ENCODE results near the gene NDST4.
"Not testable (repeated sequence)": the region's sequence is repeated elsewhere in the genome, so short reads cannot be mapped to it uniquely, and the experiment has no call there.

The NDST4 gene

DNA sequence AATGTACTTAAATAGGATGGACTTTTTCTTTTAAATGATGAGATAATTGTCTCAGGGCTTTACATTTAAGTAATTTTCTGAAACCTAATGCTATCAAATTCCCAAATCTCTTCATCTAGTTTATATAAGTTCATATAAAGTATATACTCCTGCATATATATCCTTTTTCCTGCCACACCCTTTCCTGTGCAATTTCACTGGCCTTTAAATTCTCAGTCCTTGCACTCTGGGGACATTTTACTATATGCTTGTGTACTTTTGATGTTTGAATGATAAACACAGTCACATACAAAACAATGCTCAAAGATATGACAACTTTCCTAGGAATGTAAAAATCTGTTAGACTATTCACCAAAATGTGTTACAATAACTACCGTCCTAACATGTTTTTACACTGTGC is 60.1 kb downstream of the NDST4 start:
- DNase-seq = no peak

DNA sequence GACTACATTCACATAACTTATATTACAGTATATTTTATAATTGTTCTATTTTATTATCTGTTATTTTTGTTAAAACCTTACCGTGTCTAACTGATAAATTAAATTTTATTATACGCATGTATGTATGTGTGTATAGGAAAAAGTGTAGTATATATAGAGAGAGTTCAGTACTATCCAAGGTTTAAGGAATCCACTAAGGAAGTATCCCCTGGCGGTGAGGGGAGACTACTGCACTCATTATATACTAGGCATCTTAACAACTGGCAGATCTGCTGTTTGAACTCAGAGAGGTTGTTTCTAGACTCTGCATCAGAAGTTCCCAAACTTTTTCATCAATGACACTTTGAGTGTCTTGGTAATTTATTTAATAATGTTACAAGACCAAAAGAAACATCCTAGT is 70.9 kb downstream of the NDST4 start:
- DNase-seq = no peak

DNA sequence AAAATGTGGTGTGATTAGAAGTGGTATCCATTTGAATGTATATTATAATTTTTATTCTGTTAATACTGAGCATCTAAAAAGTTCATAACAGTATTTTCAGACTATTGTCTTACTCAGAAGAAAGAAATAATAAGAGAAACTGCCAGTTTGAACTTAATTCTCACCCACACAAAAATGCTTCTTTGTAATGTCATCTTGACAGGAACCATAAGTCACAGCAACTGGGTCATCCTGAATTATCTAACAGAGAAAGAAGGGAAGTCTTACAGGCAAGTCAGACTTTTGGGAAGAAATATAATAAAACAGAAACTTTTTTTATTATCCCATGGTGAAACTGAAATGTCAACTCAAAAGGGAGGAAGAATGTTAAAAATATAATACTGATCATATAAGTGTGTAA is 83.1 kb downstream of the NDST4 start:
- no peak for DNase-seq

DNA sequence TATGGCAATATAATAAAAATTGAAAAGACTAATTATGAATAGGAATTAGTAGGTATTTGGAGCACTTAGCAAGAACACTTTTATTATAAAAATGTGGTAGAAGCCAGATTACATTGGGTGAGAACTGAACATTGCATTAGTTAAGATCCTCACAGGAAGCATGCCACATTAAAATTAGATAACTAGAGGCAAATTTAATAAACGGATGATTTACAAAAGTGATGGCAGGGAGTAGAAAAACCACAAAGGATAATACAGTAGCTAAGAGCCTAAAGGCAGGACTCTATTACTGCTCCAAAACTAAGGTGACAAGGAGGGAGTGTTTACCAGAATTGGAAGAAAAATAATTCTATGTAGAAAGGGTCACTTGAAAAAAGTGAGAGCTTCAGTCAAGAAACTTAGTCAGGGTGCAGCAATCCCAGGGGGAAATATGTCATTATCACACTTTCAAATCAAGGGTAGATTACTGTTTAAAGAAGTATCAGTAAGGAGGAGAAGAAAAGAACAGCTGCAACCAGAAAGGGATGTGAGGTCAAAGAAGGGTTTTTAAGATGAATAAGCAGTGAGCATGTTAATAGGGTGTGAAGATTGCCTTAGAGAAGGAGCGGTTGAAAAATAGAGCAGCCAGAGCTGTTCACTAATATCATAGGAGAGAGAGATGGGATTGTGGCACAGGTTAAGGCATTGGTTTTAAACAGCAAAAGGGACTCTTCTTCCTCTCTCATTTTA is 84.6 kb downstream of the NDST4 start:
- no peak for DNase-seq

DNA sequence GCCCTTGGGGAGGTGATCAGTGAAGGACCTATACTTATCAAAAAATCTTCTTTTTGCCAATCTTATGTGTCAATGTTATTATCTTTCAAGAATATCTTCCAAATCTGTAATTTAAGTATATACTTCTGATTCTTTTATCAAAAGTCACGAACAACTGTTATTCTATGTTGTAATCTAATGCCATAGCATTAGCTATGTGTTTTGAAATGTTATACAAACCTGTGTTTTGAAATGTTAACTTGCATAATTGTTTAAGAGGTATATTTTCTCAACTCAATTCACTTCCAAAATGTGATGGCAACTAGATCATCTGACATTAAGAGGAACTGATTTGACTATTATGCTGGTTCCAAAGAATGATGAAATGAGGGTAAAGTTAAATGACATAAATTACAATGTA is 113.5 kb downstream of the NDST4 start:
- no peak for DNase-seq

DNA sequence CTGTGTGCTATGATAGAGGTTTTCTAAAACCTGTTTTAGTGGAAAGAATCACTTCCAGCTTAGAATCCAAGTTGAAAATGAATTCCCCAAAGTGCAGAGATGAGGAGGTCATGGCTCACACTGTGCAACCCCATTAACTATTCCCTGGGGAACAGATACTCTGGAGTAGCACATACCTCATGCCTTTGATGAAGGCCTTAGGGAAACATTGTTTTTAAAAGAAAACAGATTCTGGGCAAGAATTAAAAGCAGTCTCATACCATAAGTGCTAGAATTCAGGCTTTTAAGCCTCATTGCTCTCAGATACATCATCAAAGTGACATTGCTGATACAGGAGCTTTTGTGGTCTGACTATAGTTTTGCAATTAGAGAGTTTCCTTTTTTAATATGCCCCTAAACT is 115.1 kb downstream of the NDST4 start:
- DNase-seq = no peak

DNA sequence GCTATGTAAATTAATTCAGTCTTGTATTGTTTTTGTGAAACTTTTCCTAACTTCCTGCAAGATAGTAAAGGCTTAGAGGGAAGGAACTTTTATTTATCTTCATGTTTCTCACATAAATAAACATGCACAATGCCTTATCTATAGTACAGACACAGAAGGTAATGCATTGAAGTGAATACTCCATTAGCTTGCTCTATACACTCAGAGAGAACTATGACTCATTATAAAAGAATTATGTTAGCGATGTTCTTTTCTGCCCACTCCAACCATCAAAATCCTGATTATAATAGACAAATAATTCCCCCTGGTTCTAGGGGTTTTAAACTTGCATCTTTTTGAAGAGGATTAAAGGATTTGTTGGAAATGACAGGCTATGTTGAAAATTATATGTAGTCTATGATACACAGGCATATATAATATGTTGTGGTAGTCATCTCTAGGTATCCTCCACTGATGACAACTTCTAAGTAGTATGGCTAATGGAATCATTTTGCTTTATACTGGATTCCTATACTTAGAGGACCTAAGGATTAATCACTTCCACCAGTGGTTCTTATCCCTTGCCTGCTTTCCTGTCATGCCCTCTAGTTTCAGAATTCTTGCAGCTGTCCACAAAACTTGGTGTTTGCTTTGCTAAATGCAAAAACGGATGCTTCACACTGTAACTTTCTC is 115.7 kb downstream of the NDST4 start:
- DNase-seq = no peak

DNA sequence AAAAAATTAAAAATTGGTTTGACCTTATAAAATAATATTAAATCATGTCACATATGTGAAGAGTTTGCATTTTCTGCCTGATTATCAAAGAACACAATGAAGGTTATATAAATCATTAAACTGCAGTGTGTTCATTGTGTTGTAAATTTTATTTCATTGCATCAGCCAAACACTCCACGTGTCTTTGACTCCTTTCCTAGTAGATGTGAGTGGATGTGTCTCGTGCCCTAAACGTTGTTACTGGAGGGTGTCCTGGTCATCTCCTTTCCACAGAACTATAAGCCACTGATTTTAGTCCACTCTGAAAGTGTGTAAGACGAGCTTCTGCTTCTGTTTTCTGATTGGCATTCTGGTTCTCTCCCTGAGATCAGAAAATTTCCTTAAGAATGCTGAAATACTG is 127.3 kb downstream of the NDST4 start:
- no peak for DNase-seq

DNA sequence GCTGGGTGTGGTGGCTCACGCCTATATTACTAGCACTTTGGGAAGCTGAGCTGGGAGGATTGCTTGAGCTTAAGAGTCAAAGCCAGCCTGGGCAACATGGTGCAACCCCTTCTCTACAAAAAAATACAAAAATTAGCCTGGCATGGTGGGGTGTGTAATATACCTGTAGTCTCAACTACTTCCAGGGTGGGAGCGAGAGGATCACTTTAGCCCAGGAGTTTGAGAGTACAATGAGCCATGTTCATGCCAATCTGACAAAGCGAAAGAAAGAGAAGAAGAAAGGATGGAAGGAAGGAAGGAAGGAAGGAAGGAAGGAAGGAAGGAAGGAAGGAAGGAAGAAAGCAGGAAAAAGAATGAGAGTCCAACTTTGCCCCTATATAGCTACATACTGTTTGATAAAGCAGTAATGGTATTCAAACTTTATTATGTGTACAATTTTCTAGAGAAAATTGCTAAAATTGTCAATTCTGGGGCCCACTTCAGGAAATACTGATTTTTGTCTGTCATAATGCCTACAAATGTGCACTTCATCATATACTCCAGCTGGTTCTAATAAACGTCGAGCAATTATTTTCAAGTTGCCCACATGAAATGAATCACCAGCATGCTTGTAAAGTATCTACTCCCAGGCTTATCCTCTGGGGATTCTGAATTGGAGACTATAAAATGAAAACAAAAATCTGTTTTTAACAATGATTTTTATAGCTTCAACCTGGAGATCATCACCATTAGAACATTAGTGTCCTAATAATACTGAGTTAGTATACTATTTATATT is 132.3 kb downstream of the NDST4 start:
- no peak for DNase-seq

DNA sequence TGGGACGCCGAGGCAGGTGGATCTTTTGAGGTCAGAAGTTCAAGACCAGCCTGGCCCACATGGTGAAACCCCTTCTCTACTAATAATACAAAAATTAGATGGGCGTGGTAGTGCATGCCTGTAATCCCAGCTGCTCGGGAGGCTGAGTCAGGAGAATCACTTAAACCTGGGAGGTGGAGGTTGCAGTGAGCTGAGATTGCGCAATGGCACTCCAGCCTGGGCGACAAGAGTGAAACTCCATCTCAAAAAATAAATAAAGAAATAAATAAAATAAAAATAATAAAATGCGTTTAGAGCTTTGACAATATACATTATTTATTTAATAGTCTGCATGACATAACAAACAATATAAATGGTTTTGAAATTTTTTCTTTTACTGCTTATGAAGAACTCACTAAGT is 133.0 kb downstream of the NDST4 start:
- DNase-seq = not testable (repeated sequence)

DNA sequence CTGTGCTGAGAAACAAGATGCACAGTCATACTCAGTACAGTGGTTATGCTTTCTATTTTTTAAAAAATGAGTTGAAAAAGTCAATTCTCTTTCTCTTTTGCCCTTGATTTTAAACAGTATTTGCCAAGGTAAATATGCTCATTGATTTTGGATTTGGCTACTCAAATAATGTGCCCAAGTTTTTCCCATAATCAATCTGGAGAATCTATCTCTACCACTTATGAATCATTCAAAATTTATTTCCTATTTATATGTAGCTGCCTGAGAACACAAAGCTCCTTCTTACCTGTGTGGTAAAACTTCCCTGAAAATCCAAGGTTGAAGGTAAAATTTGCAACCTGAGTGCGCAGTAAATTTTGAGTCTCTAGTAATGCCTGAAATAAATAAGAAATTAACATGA is 136.5 kb downstream of the NDST4 start:
- no peak for DNase-seq

DNA sequence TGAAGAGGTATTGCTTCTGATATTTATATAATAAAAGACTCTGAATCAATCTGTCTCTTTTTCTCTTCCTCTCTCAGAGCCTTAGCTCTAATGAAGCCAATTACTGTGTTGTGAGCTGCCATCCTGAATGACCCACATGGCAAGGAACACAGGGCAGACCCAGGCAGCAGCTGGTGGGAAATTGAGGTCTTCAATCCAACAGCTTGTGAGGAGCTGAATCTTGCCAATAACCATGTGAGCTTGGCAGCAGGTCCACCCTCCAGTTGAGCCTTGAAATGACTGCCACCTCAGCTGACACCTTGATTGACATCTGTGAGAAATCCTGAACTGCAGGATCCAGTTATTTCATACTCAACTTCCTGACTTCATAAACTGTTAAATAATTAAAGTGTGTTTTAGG is 149.4 kb downstream of the NDST4 start:
- DNase-seq = no peak

DNA sequence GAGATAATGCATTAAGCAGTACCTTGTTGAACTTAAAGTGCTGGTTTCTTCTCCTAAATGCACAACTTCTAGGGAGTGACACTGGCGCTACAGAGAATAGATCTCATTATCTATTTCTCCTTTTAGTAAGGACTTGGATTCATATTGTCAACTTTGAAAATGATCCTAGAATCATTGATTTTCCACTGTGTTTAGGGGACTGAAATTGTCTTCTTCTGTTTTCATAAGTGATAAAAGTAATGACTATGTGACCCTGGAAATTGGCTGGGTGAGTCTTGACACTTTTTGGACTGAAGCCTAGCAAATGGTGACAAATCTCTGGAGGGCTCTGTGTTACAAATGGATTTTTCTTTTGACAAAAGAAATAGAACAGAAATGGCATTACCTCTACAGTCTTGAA is 167.8 kb downstream of the NDST4 start:
- DNase-seq = no peak

DNA sequence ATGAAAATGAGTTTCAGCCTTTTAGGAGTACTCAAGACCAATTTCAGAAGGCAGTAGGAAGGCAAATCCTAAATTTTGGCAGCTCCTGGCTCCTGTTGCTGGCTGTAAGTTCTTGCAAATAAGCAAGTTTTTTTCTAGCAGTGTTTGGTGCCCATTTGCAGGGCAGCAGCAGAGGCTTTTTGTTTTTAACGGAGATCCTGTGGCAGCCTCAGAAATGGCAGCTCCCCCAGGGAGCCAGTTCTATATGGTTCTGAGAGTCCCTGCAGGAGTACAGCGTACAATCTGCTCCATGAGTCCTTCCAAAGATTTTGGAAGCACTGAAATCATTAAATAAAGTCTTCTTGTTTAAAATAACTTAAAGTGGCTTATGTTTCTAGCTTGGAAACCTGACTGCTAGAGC is 171.9 kb downstream of the NDST4 start:
- DNase-seq = no peak

DNA sequence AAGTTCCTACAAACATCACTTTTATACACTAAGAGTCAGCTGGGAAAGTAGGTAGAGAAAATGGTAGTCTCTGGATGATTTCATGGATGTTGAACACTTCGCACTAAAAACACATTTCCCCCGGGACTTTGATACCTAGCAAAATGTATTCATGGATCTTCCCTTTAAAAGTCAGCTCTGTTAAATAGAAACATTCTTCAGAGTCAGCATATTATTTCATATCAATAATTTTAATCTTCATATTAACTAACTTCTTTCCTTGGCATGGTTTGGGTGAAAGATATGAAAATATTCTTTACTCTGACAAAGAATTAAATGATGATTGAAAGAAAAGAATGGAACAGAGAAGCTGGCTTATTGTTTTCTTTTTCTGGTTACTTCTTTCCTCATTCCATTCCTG is 185.5 kb downstream of the NDST4 start:
- no peak for DNase-seq

DNA sequence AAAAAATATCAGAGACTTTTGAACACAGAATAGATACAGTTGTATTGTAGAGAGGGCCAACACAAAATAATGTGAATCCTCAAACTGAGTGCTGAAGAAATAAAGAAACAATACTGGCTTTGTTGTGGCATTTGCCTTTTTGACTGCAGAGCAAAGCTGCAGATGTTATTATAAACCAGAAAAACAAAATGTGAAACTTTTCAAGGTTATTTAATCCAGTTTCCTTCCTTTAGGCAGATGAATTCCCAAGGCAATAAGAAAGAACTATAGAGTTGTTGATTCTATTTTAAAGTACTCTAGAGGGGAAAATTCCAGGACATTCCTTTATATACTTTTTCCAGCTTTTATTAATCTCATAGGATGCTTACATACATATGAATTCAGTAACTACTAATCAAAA is 186.8 kb downstream of the NDST4 start:
- DNase-seq = no peak

DNA sequence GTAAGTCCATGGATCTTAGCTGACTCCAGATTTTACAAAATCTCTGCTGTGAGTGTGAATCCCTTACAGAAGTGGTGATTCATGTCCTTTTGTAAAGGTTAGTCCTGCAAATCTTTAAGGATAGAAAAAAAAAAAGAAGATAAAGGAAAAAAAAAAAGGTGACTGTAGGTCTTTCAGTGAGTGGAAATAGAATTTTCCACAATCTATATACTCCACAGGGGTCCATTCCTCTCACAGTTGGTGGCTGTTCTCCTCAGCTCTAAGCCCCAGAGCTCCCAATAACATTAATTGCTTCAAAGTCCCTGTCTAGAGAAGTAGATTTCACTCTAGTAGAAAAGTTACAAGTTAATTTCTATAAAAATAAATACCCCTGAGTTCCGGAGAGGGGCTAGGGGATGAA is 189.1 kb downstream of the NDST4 start:
- no peak for DNase-seq

DNA sequence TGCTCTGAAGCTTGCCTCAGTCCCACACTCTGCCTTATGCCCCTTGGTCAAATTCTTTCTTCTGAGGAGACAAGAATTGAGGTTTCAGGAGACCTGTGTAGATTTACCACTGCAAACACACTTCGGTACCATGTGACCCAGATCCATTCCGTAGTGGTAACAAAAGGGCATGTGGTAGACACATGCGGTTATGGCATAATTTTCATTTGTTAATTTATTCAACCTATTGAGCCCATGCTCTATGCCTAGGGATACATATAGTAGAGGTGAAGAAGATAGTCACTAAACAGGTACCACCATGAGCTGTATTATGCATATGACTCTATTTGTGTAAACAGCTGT is 190.9 kb downstream of the NDST4 start:
- DNase-seq = no peak

DNA sequence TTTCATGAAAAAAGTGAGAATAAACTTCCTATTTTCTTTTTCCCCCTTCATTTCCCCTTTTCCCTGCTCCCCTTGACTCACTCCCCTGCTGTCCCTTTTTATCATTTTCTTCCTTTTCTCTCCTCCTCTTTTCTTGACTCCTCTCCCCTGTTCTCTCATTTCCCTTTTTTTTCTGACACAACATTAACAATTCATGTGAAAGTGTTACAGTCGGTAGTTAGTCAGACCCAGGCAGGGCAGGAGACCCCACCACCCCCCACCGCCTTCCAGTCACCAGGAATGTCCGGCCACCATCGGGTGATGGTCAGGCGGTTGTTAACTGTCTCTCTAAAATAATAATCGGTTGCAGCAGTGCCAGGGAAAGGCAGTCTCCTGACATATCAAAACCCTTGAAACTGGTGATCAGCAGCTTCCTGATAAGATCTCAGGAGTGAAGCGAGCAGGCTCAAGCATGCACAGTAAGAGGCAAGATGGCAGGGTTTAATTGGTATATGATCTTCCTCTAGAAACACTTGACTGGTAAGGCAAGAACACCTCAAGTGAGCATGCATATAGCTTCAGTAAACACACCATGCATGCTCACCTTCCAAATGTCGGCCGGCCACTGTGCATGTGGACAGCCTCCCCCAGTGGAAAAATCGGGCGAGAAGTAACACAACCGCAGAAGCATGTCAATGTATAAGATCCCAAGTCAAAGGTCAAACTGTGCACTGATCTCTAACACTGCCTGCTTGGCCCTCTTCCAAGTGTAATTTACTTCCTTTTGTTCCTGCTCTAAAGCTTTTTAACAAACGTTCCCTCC is 191.4 kb downstream of the NDST4 start:
- DNase-seq = no peak

DNA sequence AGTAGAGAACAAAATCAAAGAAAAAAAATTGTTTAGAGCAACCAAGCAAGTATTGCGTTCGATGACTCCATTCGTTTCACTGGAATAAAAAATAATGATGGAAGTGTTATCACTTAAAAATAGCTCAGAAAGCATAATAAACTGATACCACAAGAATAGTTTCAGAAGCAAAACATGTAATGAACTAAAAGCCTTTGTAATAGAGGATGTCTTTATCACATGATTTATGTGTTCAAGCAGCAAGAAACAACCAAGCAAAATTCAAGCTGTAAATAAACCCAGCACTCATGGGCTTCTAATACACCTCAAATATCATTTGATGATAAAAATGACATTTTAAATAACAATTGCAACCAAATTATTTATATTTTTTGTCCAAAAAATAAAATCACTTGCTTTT is 192.2 kb downstream of the NDST4 start:
- DNase-seq = no peak

DNA sequence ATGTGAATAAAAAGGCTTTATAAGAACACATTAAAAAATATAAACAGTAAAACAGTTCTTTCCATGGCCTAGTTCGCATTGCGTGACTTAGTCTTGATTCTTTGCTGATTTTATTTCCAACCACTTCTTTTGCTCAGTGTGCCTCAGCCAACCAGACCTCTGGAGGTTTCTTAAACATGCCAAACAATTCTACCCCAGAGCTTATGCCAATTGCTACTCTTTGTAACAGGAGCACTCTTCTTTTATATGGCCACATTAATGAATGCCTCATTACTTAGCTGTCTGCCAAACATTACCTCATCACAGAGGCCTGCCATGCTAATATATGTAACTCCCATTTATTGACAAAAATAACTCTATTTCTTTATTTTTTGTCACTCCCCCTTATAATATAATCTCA is 202.3 kb downstream of the NDST4 start:
- no peak for DNase-seq

DNA sequence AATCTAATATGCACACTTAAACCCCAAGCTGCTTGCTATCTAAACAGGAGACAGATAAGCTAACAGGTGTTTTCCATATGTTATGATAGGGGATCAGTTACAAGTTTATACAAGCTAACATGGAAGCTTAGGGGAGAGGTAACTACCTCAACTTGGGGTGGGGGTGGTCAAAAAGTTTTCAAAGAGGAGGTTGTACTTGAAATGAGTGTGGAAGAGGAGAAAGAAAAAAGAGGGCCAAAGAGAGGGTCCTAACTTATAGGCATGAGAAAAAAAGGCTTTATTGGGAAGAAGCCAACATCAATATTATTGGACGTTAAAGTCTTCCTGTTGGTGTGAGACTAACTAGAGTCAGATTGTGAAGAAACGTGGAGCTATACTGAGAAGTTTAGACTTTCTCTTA is 205.9 kb downstream of the NDST4 start:
- DNase-seq = no peak

DNA sequence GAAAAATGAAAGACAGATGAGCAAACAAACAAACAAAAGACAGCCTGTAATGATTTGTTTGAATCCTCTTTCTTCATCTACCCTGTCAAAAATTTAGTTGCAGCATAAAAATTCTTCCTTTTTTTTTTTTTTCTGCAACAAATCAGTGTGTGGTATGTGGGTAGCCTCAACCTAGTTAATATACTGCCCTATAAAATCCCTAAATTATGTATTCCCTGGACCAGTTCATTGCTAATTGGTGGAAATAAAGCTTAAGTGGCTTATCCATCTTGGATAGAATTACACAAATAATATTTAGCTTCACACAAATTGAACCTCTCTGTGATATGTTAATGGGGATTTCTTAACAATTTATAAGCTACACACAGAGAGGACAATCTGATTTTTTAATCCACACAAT is 208.4 kb downstream of the NDST4 start:
- no peak for DNase-seq

DNA sequence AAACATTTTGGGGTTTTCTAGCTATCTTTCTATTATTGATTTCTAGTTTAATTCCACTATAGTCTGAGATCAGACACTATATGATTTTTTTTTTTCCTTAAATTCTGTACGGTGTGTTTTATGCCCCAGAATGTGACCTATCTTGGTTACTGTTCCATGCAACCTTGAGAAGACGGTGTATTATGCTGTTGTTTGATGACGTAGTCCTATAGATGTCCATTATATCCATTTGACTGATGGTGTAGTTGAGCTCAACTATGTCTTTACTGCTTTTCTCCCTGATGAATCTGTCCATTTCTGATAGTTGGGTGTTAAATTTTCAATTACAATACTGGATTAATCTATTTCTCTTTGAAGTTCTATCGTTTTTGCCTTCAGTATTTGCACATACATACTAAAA is 212.5 kb downstream of the NDST4 start:
- no peak for DNase-seq

All from activated T-cell treated with anti-CD3 and anti-CD28 coated beads, Interleukin-2, amount 50 U/mL, for 48 hours (primary cell).